Activated B cell treated with CpG ODN at 0.5 μM for 24 hours (primary cell): ENCODE measurements around the gene SHISA8. TPM values are rescaled to one million over a fixed set of nuclear protein-coding genes. Genes with fewer than 3 reads are reported as not detected.
A peak's percentile ranks its signal among the peaks of the same experiment; 100 is the strongest.

Experiments
- ATAC-seq: fragments of 200-7000 bp; cut with Tn5 transposase; one replicate; pipeline ENCODE4 v1.10.0; 2021; ENCODE audit warnings: low read depth, mild to moderate bottlenecking, moderate library complexity
- CTCF ChIA-PET: fragments of 350-600 bp; sonication (Branson Sonifier 250); formaldehyde crosslinking; loops from one replicate; lab custom pipeline; 2021; ENCODE audit warnings: antibody characterized with exemption; lab: Charles Lee
- POLR2A ChIA-PET: fragments of 350-600 bp; sonication (Branson Sonifier 250); formaldehyde crosslinking; loops from one replicate; lab custom pipeline; 2021; ENCODE audit warnings: antibody characterized with exemption; lab: Charles Lee
- DNase-seq: peaks from one replicate; pipeline ENCODE4 v3.0.0; 2022
- H3K27ac Mint-ChIP-seq: one replicate; pipeline ENCODE4 v1.8.0; 2020; ENCODE audit warnings: mixed read lengths
- H3K27me3 Mint-ChIP-seq: one replicate; pipeline ENCODE4 v1.8.0; 2021; ENCODE audit warnings: mixed read lengths
- H3K36me3 Mint-ChIP-seq: one replicate; pipeline ENCODE4 v1.8.0; 2021; ENCODE audit warnings: low read depth, mixed read lengths
- H3K4me1 Mint-ChIP-seq: one replicate; pipeline ENCODE4 v1.8.0; 2021; ENCODE audit warnings: mixed read lengths
- H3K4me3 Mint-ChIP-seq: one replicate; pipeline ENCODE4 v1.8.0; 2020; ENCODE audit warnings: mild to moderate bottlenecking, mixed read lengths
- H3K9me3 Mint-ChIP-seq: one replicate; pipeline ENCODE4 v1.8.0; 2020; ENCODE audit warnings: mixed read lengths
- intact Hi-C: fragments of 100-400 bp; cut with micrococcal nuclease; formaldehyde crosslinking; loops from one replicate; pipeline ENCODE4 v1.15.1; 2024
- total RNA-seq: library from RNA; stranded (reverse); gene quantifications from 2 replicates; pipeline ENCODE4 v1.2.3, GENCODE V29; 2022
- TF ChIP-seq, protein P1 (sequence below): fragments of 200-600 bp; IDR thresholded peaks from one replicate; pipeline ENCODE4 v1.8.0; 2022; ENCODE audit warnings: antibody characterized with exemption, mild to moderate bottlenecking

SHISA8 gene
- total RNA-seq, 1 donor from 2014 or later = 12.6 TPM

- ATAC-seq = no peak
Observed at GRCh38 chr22:41934284-41935014, 19.6 kb upstream of the SHISA8 start.

GRCh38 chr22:41933411-41934177 is 18.7 kb upstream of the SHISA8 start:
- H3K36me3 Mint-ChIP-seq = no peaks in the 10 kb centered on the region
- peak overlapping the region; percentile 24 for H3K4me3 Mint-ChIP-seq
- H3K9me3 Mint-ChIP-seq = no peaks in the 10 kb centered on the region
- TF ChIP-seq, protein P1, sequence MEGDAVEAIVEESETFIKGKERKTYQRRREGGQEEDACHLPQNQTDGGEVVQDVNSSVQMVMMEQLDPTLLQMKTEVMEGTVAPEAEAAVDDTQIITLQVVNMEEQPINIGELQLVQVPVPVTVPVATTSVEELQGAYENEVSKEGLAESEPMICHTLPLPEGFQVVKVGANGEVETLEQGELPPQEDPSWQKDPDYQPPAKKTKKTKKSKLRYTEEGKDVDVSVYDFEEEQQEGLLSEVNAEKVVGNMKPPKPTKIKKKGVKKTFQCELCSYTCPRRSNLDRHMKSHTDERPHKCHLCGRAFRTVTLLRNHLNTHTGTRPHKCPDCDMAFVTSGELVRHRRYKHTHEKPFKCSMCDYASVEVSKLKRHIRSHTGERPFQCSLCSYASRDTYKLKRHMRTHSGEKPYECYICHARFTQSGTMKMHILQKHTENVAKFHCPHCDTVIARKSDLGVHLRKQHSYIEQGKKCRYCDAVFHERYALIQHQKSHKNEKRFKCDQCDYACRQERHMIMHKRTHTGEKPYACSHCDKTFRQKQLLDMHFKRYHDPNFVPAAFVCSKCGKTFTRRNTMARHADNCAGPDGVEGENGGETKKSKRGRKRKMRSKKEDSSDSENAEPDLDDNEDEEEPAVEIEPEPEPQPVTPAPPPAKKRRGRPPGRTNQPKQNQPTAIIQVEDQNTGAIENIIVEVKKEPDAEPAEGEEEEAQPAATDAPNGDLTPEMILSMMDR = no peak
- ATAC-seq = no peak
- H3K27ac Mint-ChIP-seq = peak overlapping the region; percentile 100
- H3K4me1 Mint-ChIP-seq = peaks cover 97% of the 10 kb centered on the region
- peak; percentile 35 for DNase-seq
- CTCF ChIA-PET = interaction anchor here (9.1 kb wide), 1 partner anchor 10 kb away, joined by 258 read pairs; the partner anchor contains the start of gene TNFRSF13C
- H3K27me3 Mint-ChIP-seq = no peaks in the 10 kb centered on the region
- POLR2A ChIA-PET = interaction anchor here (1.0 to 9.1 kb wide), 6 partner anchors 7 to 134 kb away, joined by 5 to 1414 read pairs (median 46); partner anchors contain the start of genes CCDC134, CENPM, SREBF2 and TNFRSF13C
- intact Hi-C loops = loop anchor here (10.0 kb wide), 1 partner anchor 979 kb away; the partner anchor contains the start of gene RBX1

More at GRCh38 chr22:41934284-41935014, 19.6 kb upstream of the SHISA8 start:
- POLR2A ChIA-PET = interaction anchor here (1.0 to 9.1 kb wide), 5 partner anchors 12 to 135 kb away, joined by 5 to 1414 read pairs (median 74); partner anchors contain the start of genes CCDC134, CENPM, SREBF2 and TNFRSF13C
- Mint-ChIP-seq H3K4me1 (peaks cover 97% of the 10 kb centered on the region), H3K36me3 (no peaks in the 10 kb centered on the region), H3K27ac (peak overlapping the region; percentile 100), H3K27me3 (no peaks in the 10 kb centered on the region), H3K4me3 (peak overlapping the region; percentile 44), H3K9me3 (no peaks in the 10 kb centered on the region)
- intact Hi-C loops = loop anchor here (10.0 kb wide), 1 partner anchor 980 kb away; the partner anchor contains the start of gene RBX1
- CTCF ChIA-PET = interaction anchor here (9.1 kb wide), 1 partner anchor 11 kb away, joined by 258 read pairs; the partner anchor contains the start of gene TNFRSF13C
- no peak for DNase-seq
- TF ChIP-seq, protein P1 = no peak

DNA sequence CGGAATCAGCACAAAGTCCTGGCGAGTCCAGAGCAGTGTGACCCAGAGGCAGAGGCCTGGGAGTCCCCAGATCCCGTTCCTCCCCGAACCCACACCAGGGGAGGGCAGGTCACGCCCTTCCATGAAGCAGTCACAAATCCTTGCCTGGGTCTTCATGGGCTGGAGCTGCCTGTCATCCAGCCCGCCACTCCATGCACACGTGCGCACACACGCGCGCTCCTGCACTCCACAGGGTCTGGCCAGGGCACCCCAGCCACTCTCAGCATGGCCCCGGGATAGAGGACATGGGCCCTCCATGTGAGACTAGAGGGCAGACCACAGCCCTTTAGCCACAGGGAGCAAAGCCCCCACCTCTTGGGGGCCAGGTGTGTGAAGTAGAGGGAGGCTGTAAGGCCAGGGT is 17.5 kb upstream of the SHISA8 start:
- peak overlapping the region; percentile 53 for H3K4me3 Mint-ChIP-seq
- peaks cover 97% of the 10 kb centered on the region for H3K4me1 Mint-ChIP-seq

GRCh38 chr22:41931701-41932269 is 16.9 kb upstream of the SHISA8 start:
- no peaks in the 10 kb centered on the region for H3K9me3 Mint-ChIP-seq
- H3K27ac Mint-ChIP-seq = peak overlapping the region; percentile 100
- no peaks in the 10 kb centered on the region for H3K36me3 Mint-ChIP-seq
- POLR2A ChIA-PET = interaction anchor here (0.7 to 4.8 kb wide), 5 partner anchors 9 to 99 kb away, joined by 4 to 51 read pairs (median 14); partner anchors contain the start of gene SREBF2
- TF ChIP-seq, protein P1 = no peak
- H3K4me3 Mint-ChIP-seq = peak overlapping the region; percentile 52
- no peaks in the 10 kb centered on the region for H3K27me3 Mint-ChIP-seq
- intact Hi-C loops = loop anchor here (1.0 to 10.0 kb wide), 2 partner anchors 9 to 977 kb away; partner anchors contain the start of gene RBX1
- peaks cover 97% of the 10 kb centered on the region for H3K4me1 Mint-ChIP-seq
- ATAC-seq (peak; percentile 35), DNase-seq (peak; percentile 72)
- CTCF ChIA-PET = interaction anchor here (0.7 kb wide), 1 partner anchor 9 kb away, joined by 3 read pairs; no protein-coding TSS in a partner anchor

More for the DNA sequence above, 17.5 kb upstream of the SHISA8 start:
- POLR2A ChIA-PET = interaction anchor here (2.4 to 4.8 kb wide), 3 partner anchors 8 to 100 kb away, joined by 14 to 51 read pairs (median 19); partner anchors contain the start of gene SREBF2
- DNase-seq (no peak), ATAC-seq (no peak)
- intact Hi-C loops = loop anchor here (10.0 kb wide), 1 partner anchor 978 kb away; the partner anchor contains the start of gene RBX1
- TF ChIP-seq, protein P1 = no peak
- CTCF ChIA-PET = no interaction called here
- Mint-ChIP-seq H3K36me3 (no peaks in the 10 kb centered on the region), H3K27me3 (no peaks in the 10 kb centered on the region), H3K27ac (peak overlapping the region; percentile 100), H3K9me3 (no peaks in the 10 kb centered on the region)
